ENCODE results near the gene CYP26C1. TPM values are rescaled to one million over a fixed set of nuclear protein-coding genes. Genes with fewer than 3 reads are reported as not detected.

CYP26C1 gene
- total and polyA plus RNA-seq, 9 of the 15 experiments (the other 6 are each of a cell fraction or from before 2014, with no cell fraction given), result 0.07 to 0.09 (median 0.07) TPM; not detected in 6

DNA sequence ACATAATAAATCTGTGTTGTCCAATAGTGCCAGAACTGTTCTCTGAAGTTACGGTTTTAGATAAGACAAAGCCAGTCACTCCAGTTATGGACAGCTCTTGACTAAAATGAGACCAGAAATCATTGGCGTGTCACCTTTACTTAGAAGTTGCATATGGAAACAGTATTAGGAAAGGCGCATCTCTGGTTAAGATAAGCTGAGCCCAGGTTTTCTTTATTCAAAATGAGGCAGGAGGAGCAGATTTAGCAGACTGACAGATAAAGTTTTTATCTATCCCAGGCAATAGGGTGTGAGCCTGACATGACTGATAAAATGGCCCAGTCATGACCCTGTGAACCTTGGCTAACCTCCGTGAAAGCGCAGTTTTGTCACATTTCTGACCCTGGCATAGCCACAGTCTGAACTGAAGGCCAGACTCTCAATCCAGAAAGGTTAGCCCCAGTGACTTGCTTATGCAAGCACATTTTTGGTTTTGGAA lies 17.3 kb downstream of the CYP26C1 start (continued):
- TF ChIP-seq DPF2 (IDR thresholded peaks at IDR 0.05) (peak; percentile 81), CBFA2T2 (conservative IDR thresholded peaks at IDR 0.05) (peak; percentile 93), TAL1 (IDR thresholded peaks at IDR 0.05) (peak; percentile 92), KLF16 (IDR thresholded peaks at IDR 0.05) (peak; percentile 91), BCOR (IDR thresholded peaks at IDR 0.05) (peak; percentile 78), OTX1 (CRISPR knock-in tag; IDR thresholded peaks at IDR 0.05) (no peak), CREM (IDR thresholded peaks at IDR 0.05; ENCODE audit: low read depth) (peak; percentile 64), CEBPB (tag; IDR thresholded peaks at IDR 0.05) (peak; percentile 61), MECOM (CRISPR knock-in tag; IDR thresholded peaks at IDR 0.05) (peak; percentile 84), IFI16 (CRISPR knock-in tag; IDR thresholded peaks at IDR 0.05) (no peak), CBFA2T3 (IDR thresholded peaks at IDR 0.05) (peak; percentile 96), TEAD1 (CRISPR knock-in tag; IDR thresholded peaks at IDR 0.05) (0 out of 4 replicates have a peak, but pooled peaks of 1 of the 2 experiments have one; percentile 35), DIDO1 (tag; IDR thresholded peaks at IDR 0.05; ENCODE audit: low read depth) (no peak), CHAMP1 (IDR thresholded peaks at IDR 0.05) (peak; percentile 23; the same call in 1 of the 2 replicates), SMAD4 (CRISPR knock-in tag; conservative IDR thresholded peaks at IDR 0.05) (peak; percentile 92), BACH1 (tag; IDR thresholded peaks at IDR 0.05) (0 out of 2 replicates have a peak, but pooled peaks have one; percentile 20), NFE2 (IDR thresholded peaks at IDR 0.05; ENCODE audit: low read depth) (peak; percentile 81), SMARCA4 (IDR thresholded peaks at IDR 0.05) (peak; percentile 90), SAFB2 (IDR thresholded peaks at IDR 0.05; ENCODE audit: borderline replicate concordance, low read depth, low read length, severe bottlenecking) (no peak), NR2C1 (IDR thresholded peaks at IDR 0.05) (peak; percentile 73), NR2C1 (tag; IDR thresholded peaks at IDR 0.05) (peak; percentile 85), ATF7 (IDR thresholded peaks at IDR 0.05) (peak; percentile 42), PKNOX1 (IDR thresholded peaks at IDR 0.05) (peak; percentile 88), MTA3 (IDR thresholded peaks at IDR 0.05; ENCODE audit: borderline replicate concordance) (0 out of 2 replicates have a peak, but pooled peaks have one; percentile 38)
- TF ChIP-seq, protein P1, sequence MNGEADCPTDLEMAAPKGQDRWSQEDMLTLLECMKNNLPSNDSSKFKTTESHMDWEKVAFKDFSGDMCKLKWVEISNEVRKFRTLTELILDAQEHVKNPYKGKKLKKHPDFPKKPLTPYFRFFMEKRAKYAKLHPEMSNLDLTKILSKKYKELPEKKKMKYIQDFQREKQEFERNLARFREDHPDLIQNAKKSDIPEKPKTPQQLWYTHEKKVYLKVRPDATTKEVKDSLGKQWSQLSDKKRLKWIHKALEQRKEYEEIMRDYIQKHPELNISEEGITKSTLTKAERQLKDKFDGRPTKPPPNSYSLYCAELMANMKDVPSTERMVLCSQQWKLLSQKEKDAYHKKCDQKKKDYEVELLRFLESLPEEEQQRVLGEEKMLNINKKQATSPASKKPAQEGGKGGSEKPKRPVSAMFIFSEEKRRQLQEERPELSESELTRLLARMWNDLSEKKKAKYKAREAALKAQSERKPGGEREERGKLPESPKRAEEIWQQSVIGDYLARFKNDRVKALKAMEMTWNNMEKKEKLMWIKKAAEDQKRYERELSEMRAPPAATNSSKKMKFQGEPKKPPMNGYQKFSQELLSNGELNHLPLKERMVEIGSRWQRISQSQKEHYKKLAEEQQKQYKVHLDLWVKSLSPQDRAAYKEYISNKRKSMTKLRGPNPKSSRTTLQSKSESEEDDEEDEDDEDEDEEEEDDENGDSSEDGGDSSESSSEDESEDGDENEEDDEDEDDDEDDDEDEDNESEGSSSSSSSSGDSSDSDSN (IDR thresholded peaks at IDR 0.05; ENCODE audit: borderline replicate concordance in 1 of 2, low read depth in 2 of 2, low read length in 2 of 2), result no peak
- TF ChIP-seq, protein P2, sequence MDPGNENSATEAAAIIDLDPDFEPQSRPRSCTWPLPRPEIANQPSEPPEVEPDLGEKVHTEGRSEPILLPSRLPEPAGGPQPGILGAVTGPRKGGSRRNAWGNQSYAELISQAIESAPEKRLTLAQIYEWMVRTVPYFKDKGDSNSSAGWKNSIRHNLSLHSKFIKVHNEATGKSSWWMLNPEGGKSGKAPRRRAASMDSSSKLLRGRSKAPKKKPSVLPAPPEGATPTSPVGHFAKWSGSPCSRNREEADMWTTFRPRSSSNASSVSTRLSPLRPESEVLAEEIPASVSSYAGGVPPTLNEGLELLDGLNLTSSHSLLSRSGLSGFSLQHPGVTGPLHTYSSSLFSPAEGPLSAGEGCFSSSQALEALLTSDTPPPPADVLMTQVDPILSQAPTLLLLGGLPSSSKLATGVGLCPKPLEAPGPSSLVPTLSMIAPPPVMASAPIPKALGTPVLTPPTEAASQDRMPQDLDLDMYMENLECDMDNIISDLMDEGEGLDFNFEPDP (CRISPR knock-in tag; IDR thresholded peaks at IDR 0.05), result no peak

Data from K562 (cell line).